Fibroblast of lung (primary cell): ENCODE measurements around the gene HNRNPA0.

Experiments used
- CTCF ChIP-seq, 2 donors: IDR thresholded peaks in 1 of 2; conservative IDR thresholded peaks in 1 of 2; 1 replicate in 1 of 2; 2 replicates in 1 of 2; pipeline ENCODE4 v1.5.1; 2011 to 2012; ENCODE audit warnings: low read length in 2 of 2, control low read depth in 1 of 2, inconsistent platforms in 1 of 2, low read depth in 1 of 2, mild to moderate bottlenecking in 1 of 2
- EZH2 ChIP-seq: IDR thresholded peaks from 2 replicates; pipeline ENCODE4 v1.5.1; 2012; ENCODE audit warnings: low read length, control low read depth, mild to moderate bottlenecking; ENCODE audit errors: missing control alignments

DNA sequence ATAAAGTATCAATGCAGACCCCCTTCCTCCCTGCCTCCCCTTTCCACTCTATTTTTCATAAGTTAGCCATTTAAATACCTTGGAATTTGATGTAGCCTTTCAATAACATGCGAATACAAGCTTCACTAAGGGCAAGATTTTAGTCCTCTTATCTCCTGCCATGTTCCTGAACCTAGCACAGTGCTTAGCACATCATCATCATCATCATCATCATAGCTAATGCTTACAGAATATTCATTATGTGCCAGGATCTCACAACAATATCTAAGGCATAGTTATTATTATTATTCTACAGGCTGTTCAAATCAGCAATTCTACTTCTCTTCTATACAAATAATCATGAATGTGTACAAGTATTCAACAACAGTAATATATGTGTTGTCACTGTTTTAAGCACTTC is 38.7 kb downstream of the HNRNPA0 start:
- no peak for TF ChIP-seq CTCF (conservative IDR thresholded peaks at IDR 0.05 in 1 of 2, IDR thresholded peaks at IDR 0.05 in 1 of 2; ENCODE audit: low read depth in 1 of 2, low read length in 2 of 2)
- no peak for TF ChIP-seq EZH2
